GOT3 (cell line): Measurements from ENCODE around the gene DOCK10.
A peak's percentile ranks its signal among the peaks of the same experiment; 100 is the strongest.

ENCODE experiments used
- DNase-seq: peaks from one replicate; lab custom pipeline; 2025; ENCODE audit warnings: mixed read lengths; lab: John Stamatoyannopoulos, UW

The DOCK10 gene

DNA sequence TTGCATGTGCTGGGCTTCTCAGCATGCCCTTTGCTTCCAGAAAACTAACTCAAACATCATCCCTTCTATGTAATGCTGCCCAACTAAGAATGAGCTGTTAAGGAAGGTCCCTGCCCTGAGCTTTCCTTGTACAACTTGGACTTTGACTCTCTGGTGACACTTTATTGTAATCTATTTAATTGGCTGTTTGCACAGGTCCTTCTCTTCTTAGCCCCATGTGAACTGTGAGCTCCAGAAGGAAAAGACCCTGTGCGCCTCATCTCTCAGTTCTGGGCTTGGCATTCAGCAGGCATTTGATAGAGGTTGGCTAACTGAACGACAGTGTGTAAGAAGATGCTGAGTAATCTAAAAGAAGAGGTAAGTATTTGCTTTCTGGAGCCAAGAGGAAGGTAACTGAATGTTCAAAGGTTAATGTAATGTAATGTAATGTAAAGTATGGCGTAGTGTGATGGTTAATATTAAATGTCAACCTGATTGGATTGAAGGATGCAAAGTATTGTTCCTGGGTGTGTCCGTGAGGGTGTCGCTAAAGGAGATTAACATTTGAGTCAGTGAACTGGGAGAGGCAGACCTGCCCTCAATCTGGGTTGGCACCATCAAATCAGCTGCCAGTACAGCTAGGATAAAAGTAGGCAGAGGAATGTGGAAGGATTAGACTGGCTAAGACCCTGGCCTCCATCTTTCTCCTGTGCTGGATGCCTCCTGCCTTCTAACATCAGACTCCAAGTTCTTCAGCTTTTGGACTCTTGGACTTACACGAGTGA lies 265.3 kb downstream of the DOCK10 start:
- DNase-seq: no peak

DNA sequence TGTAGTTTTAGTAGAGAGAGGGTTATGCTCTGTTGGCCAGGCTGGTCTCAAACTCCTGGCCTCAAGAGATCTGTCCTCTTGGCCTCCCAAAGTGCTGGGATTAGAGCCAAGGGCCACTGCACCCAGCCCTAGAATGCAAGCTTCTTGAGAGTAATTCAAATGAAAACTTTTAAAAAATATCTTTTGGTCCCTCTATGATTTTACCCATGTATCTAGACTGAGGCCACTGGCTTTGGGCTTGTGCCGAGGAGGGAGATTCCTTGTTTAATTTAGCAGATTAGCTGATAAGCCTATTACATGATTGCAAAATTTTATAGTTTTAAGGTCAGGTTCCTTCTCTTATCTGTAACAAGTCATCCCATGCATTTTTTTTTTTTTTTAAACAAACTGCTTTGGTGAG lies 266.6 kb downstream of the DOCK10 start:
- no peak for DNase-seq

DNA sequence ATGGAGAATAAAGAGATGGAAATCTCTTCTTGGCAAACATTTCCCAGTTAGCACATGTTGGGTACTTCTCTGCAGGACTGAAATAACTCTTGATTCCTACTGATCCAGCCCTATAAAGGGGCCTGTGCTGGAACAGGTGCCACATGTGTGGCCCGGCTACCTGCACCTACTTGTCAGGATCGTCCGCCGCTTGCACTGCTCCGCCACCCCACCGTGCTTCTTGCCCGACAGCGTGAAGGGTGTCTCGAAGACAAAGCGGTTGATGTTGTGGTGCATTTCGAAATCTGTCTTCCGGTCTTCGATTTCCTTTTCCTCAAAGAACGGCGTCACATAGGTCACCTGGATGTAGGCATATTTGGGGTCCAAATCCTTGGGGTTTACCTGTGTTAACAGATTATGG lies 267.5 kb downstream of the DOCK10 start:
- DNase-seq: no peak

DNA sequence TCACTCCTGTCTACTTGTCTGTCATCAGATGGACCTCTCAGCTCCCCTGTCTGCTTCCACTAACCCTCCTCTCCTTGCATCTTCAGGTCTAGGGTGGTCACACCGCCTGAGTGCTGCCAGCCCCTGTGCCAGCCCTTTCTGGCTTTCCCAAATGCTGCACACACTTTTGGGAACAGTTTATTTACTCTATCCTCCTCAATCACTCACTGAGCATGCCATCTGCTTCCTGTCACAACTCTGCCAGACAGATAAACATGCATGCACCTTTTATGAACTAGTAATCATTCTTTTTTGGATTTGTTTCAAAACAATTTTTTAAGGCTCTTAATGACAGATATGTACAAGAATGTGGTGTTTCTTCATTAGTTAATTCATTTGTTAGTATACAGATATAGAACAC lies 269.8 kb downstream of the DOCK10 start:
- DNase-seq: no peak

DNA sequence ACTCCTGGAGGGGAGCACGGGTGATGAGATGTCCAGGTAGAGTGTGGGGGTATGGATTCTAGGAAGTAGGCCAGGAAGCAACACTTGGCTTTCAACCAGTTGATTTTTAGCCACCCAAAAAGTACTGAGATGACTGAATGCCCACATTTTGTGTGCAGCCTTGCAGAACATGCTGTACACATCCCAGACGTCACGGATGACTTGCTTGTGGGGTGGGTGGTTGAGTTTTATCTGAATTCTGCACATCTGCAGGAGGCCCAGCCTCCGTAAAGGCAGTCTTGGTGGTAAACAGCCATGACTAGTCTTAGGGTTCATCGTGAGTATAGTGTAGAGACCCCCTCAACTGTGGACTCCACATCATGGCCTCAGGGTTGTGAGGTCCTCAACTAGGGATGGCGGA lies 272.8 kb downstream of the DOCK10 start:
- DNase-seq: no peak

DNA sequence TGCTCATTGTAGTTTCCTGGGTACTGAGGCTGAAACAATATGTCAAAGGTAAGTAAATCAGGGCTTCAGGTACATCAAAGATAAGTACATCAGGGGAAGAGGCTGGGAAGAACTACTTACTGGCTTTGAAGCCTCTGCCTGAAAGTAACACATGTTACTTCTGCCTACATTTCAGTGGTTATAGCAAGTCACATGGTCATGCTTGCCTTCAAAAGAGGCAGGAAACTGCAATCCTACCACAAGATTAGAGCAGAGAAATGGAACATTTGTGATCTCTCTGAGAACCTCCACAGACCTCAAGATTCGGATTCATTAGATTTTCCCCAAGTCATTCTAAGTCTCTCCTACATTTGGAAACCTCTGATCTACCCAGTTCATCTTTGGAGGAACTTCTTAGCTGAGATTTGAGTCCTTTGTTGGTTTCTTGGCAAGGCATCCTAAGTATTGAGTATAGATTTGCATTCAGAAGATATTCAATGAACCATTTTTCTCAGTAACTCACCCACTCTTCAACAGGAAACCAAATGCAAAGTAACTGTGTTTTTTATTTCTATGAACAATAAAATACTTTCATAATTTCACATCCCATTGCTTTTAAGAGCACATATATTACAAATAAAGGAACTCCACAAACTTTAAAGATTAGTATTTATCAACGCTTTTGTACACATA lies 277.6 kb downstream of the DOCK10 start:
- no peak for DNase-seq

DNA sequence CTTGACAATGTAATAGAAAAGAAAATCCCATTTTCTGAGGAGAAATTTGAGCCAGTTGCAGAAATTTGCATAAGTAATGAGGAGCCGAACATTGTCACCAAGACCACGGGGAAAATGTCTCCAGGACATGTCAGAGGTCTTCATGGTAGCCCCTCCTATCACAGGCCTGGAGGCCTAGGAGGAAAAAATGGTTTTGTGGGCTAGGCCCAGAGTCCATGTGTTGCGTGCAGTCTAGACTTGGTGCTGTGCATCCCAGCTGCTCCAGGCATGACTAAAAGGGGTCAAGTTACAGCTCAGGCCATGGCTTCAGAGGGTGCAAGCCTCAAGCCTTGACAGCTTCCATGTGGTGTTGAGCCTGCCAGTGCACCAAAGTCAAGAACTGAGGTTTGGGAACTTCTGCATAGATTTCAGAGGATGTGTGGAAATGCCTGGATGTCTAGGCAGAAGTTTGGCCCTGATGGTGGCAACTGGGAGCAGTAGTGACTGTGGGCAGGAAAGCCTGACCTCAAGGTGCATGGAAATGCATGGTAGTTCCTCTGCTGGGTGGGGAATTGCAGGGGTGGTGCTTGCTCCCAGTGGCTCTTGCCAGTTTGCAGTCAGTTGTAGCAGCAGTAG lies 284.2 kb downstream of the DOCK10 start:
- no peak for DNase-seq

DNA sequence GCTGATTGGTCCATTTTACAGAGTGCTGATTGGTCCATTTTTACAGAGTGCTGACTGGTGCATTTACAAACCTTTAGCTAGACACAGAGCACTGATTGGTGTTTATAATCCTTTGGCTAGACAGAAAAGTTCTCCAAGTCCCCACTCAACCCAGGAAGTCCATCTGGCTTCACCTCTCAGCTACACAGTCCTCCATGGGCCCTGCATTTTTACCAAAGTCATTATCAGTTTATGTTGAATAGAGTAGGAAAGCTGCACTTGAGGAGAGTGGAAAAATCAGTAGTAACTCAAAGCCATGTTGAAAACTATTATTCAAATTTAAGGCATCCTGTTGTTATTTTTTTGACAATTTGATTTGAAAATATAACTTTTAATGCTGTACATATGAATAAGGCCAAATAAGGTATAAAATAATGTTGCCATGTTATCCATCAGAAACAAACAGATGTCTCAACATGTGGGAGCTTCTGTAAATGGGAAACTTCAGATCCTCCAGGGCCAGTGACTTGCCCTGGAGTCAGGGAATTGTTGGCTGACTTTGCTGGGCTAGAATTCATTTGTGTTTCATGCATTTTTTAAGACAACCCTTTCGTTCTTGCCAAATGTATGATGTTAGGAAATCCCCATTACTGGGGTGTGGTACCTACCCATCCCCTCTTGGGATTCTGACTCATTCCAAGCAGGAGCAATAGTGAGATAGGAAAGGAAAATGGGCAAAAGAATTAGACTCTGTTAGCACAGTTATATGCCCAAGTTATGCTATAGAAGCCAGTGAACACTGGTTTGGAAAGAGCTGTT lies 288.3 kb downstream of the DOCK10 start:
- peak; percentile 10 for DNase-seq

DNA sequence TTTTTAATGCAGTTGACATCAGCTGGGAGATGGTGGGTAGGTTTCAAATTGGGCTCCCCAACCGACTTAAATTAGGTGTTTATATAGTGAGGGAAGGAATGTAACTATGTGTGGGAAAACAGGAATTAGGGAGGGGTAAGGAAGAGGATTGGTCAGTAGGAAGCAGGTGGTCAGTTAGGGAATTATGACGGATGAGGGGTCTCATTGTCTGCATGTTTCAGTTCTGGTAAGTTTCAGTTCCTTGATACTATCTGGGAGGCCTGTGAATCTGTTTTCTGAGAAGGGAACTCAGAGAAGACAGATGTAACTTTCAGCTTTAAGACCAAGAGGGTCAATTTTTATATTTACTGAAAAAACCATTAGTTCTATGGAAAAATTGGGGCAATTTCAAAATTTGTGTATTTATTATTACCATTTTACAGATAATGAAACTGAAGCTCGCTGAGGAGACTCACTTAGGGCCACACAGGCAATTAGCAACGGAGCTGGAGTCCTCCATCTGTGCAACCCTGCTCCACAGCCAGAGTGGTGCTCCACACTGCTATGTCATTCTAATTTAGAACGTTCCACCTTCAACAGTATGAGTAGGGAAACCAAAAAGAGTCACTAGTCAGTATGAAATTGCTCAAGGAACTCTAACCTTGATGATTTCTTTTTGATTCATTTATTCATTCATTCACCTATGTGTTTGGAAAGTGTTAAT lies 290.1 kb downstream of the DOCK10 start:
- no peak for DNase-seq

DNA sequence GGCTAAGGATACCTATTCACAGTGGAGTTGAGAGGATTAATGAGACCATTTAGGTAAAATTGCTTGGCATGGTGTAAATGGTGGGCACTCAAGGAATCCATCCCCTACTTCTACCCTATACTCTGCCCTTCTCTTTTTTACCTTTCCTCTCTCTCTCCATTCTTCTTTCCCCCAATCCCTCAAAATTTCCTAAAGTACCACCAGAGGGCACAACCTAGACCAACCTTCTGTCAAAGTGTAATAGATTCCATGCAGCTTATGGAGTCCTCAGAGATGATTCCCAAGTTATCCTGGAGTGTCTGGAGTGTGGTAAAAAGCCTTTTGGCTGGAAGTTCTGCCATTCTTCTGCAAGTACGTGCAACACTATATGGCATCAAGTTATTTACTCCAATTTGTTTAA lies 293.1 kb downstream of the DOCK10 start:
- DNase-seq: no peak

DNA sequence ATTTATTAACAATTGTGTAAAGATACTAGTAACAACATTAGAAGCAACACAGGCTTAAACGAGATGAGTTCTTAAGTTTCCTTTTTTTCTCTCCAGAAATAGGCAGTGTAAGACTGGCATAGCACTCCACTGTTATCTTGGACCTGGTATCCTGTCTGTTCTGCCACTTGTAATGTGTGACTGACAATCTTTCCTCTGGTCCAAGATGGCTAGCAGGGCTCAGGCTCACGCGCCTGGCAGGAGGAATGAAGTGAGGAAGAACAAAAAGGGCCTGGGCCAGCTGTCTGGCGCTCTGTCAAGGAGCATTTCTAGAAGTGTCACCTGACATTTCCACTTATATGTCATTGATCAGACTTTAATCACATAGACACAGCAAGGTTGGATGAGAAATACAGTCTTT lies 294.5 kb downstream of the DOCK10 start:
- no peak for DNase-seq

DNA sequence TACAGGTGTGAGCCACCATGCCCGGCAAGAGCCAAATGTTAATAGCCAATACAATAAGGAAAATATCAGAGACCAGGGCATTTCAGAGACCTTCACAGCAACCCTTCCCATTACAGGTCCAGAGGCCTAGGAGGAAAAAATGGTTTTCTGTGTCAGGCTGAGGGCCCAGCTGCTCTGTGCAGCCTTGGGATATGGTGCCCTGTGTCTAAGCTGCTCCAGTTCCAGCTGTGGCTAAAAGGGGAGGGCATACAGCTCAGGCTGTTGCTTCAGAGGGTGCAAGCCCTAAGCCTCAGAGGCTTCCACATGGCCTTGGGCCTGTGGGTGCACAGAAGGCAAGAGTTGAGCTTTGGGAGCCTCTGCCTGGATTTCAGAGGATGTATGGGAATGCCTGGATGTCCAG lies 306.0 kb downstream of the DOCK10 start:
- DNase-seq: no peak

DNA sequence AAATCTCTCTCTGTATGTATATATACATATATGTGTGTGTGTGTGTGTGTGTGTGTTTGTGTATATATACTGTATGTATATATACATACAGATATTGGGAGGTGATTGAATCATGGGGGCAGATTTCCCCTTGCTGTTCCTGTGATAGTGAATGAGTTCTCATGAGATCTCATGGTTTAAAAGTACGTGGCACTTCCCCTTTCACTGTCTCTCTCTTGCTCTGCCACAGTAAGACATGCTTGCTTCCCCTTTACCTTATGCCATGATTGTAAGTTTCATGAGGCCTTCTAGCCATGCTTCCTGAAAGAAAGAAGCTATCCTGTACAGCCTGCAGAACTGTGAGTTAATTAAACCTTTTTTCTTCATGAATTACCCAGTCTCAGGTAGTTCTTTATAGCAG lies 307.3 kb downstream of the DOCK10 start:
- DNase-seq: no peak

DNA sequence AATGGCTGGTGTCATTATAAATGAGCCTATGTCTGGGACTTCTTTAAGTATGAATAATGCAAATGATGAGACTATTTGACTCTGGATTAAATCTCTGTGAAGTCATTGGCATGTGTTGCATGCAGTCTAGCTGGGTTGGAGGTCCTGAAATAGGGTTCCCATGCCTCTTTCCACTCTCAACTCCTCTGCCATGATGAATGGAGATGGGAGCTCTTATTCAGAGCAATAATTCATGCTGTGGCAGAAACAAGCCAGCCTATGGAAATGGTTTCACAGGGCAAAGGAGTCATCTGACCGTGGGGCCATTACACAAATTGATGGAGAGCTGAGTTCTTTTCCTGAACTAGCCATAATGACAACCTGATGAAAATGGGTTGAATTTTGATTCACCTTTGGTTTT lies 310.6 kb downstream of the DOCK10 start:
- DNase-seq: no peak

DNA sequence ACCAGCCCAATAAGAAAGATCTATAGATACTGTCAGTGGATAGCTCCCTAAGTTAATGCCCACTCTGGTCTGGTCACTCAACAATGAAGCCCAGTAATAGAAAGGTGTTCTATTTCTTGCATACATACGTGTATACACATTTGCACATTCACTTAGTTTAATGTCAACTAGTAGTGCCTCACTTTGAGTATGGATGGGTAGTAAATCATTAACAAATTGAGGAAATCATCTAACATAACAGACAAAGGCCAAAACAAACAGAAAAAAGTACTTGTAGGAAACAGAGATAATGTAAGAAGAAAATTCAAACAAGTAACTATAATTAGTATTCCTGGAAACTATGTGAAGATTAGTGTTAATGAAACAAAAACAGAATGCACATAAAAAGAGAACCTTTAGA lies 312.8 kb downstream of the DOCK10 start:
- DNase-seq: no peak

DNA sequence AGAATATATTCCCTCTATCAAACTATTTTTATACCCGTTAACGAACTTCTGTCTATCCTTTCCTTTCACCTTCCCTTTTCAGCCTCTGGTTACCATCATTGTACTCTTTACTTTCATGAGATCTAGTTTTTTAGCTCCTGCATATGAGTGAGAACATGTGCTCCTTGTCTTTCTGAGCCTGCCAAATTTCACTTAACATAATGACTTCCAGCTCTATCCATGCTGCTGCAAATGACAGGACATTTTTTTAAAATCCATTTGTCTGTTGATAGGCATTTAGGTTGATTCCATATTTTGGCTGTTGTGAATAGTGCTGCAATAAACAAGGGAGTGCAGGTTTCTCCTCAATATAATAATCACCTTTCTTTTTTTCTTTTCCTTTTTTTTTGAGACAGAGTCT lies 317.9 kb downstream of the DOCK10 start:
- no peak for DNase-seq

DNA sequence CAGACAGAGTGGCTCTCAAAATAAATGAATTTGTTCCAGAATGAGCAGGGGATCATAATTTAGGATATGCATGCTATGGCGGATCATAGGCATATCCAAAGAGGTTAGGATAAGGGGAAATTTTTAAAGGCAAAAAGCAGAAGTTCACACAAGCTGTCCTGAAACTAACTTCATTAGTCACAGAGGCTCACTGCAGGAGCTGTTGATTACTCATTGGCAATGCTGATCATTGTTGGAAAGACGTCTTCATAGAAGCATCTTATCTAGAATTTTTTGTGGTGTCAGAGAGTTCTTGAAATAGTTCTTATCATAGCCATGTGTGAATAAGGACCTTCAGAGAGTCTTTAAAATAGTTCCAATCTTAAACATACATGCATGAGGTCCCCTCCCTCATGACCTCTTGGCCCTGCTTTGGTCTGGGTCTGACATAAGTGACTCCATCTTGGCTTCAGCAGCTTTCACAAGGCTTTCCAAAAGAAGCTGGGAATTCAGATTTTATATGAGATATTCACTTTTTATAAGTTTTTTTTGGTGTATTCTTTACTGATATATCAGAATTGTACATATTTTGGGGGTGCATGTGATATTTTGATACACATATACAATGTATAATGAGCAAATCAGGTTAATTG lies 318.6 kb downstream of the DOCK10 start:
- no peak for DNase-seq

DNA sequence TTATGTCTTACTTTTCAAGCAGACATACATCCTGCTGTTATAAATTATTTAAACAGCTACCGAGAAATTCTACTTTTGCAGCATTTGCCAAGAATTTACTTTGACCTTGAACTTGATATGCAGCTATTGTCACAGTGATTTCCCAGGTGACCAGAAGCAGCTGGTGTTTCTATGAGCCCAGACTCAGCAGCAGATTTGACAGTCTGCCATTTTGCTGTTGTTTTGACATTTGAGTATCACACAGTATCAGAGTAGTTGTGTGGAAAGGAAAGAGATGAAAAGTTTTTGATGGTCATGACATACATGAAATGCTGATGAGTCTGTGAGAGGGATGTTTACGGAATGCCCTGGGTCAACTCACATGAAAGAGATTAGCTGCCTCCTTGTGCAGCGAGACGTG lies 319.5 kb downstream of the DOCK10 start:
- no peak for DNase-seq

DNA sequence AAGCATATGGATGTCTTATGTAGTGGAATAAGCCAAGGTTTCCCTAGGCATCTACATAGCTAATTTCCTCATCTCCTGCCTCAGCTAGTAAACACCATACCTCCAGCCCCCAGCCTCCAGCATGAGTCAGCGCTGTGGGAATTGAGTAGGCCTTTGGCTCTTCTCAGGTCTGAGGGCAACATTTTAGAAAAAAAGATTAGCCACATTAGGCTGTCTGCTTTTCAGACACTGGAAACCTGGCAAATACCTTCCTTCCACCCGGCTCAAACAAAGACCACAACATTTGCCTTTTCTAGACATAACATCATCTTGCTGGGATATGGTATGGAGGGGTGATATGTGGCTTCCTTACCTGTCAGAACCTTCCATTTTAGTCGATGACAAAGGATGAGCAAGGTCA lies 320.0 kb downstream of the DOCK10 start:
- DNase-seq: no peak

DNA sequence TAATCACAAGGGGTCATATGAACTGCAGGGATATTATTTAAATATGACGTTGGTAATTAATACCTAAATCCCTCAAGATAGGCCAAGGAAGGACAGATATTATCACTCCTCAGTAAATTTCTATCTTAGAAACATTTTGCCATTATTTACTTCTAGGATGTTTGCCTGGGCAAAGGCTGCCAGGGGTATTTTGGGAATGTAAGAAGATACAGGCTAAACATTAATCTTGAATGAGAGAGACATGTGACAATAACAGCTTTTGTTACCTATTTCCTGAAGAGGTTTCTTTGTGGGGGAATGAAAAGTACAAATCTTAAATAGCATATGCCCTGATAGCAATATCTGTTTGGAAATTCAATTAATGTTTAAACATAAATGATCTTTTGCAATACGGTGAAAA lies 325.3 kb downstream of the DOCK10 start:
- DNase-seq: no peak

DNA sequence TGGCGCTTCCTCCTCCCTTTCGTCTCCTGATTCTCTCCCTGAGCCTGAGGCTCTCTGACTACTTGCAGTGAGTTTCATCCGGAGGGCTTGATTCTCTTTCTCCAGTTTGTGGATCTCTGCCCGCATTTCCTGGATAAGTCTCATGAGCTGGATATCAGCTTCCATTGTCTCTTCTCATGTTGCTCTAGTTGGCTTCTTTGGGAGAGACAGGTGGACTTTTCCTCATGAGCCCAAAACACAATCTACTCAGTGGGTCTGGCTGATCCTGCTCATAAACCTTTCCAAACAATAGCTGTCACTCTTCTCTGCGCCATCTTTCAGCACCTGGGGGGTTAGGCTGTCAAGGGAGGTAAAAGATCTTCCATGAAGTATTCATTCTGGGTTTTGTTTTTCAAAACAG lies 326.1 kb downstream of the DOCK10 start, which contains the start of gene CCDC195:
CCDC195 (minus strand) TSS at position 165 of the 400 bp plus-strand sequence; CDS start at position 165, 0 bp downstream.
- no peak for DNase-seq
